C1 segment of cervical spinal cord (tissue), 14 donors: Measurements from ENCODE around the gene SAMD15.
"Not testable (repeated sequence)": the region's sequence is repeated elsewhere in the genome, so short reads cannot be mapped to it uniquely, and the experiment has no call there.

ENCODE experiments used
- DNase-seq, 14 donors: peaks; one replicate each; lab custom pipeline; 2025; lab: John Stamatoyannopoulos, UW

SAMD15 gene

DNA sequence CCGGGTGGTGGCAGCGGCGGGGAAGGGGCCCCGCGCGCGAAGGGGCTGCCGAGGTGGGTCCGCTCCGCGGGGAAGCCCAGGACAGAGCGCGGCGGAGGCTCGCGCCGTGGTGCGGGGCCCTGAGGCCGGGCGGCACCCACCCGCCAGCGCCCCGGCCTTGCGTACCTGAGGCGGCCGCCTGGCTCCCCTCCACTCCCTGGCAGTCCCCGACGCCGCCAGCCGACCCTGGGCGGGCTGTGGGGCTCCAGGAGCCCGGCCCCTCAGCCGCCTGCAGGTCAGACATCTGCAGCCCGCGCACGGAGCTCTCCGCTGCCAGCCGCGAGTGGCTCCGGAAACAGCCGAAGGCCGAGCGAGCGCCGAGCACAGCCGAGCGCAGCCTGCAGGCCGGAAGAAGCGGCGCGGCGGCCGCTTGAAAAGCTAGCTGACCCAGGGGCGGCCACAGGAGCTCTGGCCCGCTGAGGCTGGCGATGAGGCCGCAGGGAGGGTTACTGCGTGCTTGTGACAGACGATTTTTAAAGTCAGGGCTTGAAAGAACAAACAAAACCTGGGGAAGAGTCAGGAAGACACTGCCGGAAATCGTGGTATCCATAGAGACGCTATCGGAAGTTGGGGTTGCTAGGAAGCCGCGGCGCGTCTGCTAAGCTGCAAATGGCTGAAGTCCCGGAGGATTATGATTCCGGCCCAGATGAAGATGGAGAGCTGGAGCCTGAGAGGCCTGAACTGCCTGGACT lies at the start of gene SAMD15, which contains the start of gene TMED8:
Gene SAMD15 (plus strand): TSS at position 609 of the 731 bp plus-strand sequence. CDS start 40 bp downstream, at position 649.
Gene TMED8 (minus strand): TSS at position 324 of the 731 bp plus-strand sequence. CDS start 41 bp downstream, at position 283.
- peak; percentile 38 to 94 (median 87) for DNase-seq

DNA sequence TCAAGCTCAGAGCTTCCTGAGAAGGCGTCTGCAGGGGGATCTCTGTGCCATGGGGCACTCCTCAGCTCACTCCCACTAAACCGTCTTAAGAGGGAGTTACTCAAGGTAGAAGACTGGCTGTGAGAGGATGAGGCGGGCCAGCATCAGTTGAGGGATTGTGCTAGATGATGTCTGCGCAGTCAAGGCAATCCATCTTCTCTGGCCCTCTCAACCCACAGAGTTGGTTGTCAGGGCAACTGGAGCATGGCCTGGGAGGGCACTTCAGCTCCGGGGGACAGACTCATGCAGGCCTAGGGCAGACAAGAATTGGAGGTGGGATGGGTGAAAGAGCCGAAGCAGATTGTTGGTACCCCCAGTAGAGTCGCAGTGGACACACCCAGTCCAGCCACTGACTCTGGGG lies 47.3 kb upstream of the SAMD15 start:
- no peak for DNase-seq

DNA sequence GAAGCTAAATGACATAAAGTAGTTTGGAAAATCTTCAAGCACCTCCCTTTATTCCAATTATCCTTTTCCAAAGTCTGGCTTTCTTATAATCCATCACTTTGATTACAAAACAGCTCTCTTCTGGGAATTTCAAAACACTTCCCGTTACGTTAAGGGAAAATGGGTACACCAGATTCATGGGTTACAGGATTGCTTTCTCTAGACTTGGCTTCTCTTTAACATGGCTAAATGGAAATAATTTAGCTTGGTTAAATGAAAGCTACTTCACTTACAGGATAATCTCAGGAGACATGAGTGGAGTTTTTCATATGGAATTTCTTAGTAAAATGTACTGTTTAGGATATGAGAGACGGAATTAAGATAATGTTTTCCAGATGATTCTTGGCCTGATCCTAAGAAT lies 41.6 kb upstream of the SAMD15 start:
- DNase-seq, result no peak

DNA sequence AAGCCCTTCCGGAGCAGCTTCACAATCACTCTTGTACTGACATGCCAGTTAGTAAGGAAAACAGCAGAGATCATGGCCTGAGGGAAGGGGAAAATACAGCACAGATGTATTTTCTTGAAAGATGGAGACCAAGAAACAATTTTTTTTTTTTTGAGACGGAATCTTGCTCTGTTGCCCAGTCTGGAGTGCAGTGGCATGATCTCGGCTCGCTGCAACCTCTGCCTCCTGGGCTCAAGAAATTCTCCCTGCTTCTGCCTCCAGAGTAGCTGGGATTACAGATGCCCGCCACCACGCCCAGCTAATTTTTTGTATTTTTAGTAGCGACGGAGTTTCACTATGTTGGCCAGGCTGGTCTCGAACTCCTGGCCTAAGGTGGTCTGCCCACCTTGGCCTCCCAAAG lies 39.9 kb upstream of the SAMD15 start:
- not testable (repeated sequence) for DNase-seq

DNA sequence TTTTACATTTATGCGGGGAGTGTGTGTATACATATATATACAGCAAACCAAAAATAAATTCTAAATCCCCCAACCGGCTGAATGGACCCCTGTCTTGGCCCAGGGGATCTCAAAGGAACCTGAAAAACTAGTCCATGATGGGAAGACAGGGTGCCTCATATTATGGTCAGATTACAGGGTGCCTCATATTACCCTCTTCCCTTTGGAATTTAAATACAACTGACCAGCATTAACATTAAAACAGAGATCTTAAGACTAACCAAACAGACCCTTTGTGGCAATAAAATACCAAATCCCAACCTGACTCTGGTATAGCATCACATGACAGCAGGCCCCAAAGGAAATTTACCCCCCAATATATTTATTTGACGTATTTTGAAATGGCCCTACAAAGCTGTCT lies 39.3 kb upstream of the SAMD15 start:
- no peak for DNase-seq

DNA sequence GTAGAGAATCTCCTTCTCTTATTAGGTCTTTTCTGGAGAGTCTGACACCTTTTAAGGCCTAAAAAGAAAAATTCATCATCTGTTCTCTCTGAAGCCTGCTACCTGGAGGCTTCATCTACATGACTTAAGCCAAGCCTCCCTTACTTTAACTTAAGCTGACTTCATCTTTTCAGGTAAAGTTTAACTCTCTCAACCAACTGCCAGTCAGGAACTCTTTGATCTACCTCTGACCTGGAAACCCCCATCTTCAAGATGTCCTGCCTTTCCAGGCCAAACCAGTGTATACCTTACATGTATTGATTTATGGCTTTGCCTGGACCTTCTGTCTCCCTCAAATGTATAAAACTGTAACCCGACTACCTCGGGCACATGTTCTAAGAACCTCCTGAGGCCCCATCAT lies 38.9 kb upstream of the SAMD15 start:
- DNase-seq, result no peak

DNA sequence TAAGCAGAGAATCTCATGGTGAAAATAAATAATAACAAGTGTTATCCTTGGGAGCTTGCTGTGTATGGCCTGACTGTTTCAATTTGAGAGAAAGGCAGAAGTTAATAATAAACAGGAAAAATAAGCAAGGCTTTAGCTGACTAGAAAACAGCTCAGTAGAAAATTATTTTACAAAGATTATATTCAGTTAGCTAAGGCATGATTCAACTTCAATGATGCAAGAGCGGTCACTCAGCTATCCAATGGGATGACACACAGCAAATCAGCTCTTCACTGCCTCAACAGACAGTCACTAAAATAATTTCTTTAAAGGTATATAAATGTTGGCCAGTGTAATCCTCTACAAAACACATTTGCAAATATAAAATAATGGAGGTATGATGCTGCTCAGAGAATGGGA lies 37.8 kb upstream of the SAMD15 start:
- DNase-seq, result no peak

DNA sequence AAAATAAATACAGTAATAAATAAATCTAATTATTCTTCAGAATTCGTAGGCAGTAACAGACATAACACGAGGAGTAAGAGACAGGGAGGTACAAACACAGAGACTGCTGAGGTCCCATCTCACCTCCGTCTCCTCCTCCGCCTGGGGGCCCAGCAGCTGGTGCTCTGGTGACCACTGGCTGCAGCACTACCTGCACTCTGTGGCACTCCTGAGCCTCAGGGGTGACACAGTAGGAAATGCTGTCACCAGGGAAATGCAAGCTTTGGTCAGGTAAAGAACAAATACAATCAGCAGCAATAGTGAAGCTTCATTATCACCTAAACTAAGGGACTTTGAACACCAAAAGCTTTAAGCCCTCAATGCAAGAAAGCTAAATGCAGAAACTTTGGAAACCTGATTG lies 36.8 kb upstream of the SAMD15 start:
- DNase-seq, result no peak

DNA sequence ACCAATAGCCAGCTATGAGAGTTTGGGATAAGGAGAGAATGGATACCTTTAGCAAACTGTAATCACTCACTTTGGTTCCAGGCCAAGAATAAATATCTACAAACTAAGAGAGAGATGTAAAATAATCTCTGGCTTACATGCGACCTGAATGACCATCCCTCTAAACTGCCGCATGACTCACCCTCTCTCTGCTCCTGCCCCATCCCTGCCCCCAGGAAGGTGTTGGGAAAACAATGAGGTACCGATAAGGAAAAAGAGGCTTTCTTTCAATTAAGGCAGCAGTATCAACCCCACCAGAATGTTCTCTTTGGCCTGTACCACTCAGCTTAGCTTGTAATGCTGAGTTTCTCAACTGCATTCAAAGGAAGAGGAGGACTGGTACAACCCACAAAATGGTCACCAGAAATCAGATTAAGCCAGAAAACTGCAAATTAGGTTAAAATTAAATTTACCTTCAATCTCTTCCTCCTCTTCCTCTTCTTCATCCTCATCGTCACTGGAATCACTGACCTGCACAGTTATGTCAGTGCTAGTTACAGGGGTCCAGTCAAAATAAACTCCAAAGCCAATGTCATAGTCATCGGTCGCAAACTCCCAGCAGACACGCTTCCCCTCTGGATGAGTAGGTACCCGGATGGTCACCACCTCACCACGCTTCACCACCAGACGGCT lies 34.3 kb upstream of the SAMD15 start:
- no peak for DNase-seq

DNA sequence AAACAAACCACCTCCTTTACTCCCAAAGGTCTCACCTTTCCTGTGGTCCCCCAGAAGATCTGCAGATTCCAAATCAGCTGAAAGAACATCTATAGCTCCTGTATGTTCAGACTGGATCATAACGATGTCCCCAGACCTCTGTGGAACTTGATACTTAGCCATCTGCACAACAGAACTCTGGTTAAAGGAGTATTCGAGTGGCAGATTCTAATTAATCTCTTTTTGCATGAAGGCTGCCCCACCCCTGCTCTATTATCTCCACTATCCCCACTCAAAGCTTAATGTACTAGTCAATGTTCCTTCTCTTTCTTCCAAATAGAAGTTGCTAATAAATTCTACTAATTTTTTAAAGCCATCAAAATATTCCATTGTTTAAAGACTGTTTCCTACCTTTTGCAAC lies 33.5 kb upstream of the SAMD15 start:
- DNase-seq, result no peak

DNA sequence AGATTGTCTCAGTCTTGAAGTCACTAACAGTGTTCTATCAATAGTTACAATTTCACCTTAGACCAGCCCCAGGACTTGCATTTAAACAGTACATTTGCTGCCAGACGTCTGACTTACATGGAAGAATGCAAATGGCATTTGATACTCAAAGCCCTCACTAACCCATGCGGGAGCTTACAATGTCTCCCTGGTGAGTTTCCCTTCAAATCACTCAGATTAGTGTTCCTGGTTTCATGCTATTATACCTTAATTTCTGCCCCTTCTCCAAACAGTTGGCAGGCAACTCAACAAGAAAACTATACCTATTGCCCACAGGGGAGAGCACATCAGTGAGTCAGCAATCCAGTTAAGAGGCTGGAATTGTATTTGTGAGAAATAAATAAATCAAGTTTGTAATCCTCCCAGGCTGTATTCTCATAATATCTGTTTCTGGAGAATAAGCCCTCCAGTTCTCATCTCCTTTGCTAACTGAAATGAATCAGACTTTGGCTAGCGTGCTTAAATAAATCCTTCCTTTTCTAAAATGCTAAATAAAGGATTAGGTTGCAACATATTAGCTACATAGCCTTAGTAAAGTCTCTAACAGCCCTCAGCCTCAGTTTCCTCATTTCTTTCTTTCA lies 32.7 kb upstream of the SAMD15 start:
- DNase-seq, result no peak

DNA sequence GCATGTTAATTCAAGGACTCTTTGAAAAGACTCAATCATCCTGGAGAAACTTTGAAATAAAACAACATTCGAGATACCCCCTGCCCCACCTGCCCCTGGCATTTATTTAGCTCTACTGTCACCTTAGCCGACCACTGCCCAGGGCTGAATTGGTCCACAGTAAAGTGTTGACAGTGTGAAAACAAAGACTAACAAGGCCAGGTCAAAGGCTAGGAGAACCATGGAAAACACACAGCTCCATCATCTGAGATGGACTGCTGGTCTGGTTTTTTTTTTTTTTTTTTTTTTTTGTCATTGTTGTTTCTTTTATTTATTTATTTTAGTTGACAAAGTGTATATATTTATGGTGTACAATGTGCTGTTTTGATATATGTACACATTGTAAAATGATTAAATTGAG lies 30.7 kb upstream of the SAMD15 start:
- no peak for DNase-seq

DNA sequence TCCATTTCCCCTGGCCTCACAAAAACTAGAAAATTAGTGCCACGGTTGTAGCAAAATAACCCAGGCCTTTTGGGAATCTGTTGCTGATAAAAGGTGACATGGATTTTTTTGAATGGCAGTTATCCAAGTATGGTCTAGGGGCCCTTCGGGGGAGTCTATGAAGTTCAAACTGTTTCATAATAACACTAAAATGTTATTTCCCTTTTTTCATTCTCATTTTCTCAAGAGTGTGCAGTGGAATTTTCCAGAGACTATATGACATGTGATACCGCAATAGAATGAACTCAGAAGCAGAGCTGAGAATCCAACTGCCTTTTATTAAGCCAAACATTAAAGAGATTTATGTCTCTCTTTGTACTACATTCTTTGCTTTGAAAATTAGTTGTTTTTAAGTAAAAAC lies 29.4 kb upstream of the SAMD15 start:
- DNase-seq, result no peak

DNA sequence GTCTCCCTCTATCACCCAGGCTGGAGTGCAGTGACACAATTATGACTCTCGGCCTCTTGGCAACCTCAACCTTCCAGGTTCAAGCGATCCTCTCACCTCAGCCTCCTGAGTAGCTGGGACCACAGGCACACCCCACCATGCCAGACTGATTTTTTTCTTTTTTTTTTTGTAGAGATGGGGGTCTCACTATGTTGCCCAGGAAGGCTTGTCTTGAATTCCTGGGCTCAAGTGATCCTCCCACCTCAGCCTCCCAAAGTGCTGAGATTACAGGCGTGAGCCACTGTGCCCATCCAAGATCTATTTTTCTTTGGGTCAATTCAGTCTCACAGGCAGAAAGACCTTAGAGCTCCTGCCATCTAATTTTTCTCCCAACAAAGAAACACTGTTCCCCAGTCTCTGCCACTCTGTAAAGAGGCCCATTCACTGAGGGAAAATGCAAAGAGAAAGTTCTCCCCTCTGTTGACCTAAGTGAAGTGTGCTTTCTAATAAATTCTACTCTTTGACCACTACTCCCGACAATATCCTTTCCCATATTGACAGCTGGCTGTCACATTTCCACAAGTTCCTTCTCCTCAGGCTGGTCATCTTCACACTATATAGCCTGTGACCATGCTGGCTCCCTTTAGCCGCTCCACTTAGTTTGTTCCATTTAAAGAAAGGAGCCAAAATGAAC lies 23.6 kb upstream of the SAMD15 start:
- no peak for DNase-seq

DNA sequence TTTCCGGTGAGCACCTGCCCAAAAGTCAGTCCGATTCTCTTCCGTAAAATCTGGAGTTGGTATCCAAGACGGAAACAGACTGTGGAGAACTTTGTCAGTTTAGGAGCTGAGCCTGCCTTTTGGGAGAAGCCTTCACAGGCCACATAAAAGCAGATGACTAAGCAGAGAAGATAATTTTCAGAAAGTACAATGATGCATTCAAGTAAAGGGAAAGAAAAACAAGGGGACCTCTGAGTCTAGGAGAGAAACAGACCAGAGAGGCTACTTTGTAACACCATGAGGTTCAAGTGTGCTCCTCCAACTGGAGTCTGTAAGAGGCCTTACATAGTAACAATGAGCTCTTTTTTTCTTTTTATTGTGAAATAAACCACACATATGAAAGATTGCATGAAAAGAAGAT lies 21.4 kb upstream of the SAMD15 start:
- DNase-seq, result no peak

DNA sequence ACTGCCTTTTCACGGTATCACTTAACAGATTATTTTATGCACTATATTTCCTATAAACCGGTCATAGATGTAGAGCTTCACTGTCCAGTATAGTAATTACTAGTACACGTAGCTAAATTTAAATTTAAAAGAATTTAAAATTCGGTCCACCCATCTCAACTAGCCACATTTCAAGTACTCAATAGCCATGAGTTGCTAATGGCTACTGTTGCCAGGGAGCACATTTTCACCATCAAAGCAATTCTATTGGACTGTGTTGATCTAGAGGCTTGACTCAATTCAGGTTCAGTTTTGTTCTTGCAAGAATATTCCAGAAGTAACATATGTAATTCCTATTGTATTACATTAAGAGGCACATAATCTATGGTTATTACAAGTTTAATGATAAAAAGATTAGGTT lies 20.3 kb upstream of the SAMD15 start:
- no peak for DNase-seq

DNA sequence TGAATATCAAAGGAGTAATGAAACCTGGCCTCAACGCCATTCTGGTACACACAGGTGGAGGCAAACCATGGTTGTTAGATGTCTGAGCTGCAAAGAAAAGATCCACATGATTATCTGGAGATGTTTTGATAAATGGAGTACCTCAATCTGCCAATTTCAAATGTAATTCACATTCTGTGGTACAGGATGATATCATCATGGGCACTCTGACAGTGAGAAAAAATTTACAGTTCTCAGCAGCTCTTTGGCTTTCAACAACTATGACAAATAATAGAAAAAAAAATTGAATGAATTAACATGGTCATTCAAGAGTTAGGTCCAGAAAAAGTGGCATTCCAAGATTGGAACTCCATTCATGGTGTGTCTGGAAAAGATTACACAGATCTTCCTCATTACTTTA lies 17.6 kb upstream of the SAMD15 start:
- no peak for DNase-seq

DNA sequence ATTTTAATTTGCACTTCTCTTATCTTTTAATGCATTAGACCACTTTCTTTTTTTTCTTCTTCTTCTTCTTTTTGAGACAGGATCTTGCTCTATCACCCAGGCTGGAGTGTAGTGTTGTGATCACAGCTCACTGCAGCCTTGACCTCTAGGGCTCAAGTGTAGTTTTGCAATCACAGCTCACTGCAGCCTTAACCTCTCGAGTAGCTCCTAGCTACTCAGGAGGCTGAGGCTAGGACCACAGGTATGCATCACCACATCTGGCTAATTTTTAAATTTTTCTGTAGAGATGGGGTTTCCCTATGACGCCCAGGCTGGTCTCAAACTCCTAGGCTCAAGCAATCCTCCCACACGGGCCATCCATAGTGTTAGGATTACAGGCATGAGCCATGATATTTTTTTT lies 13.0 kb upstream of the SAMD15 start:
- no peak for DNase-seq

DNA sequence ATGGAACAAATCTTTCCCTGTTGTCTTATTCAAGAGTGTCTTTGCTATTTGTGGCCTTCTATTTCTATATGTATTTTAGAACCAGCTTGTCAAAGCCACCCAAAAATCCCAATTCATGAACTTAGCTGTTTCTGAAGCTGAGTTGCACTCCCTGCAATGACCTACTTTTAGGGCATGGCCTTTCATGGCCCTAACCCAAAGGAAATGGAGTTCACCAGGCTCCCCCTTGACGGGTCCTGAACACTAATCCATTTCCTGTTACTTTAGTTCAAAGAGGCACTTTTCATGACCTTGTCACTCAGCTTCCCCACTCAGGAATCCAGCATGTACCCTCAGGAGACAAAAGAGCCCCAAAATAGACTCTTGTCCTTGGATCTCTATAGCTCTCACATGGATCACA lies 7.9 kb upstream of the SAMD15 start:
- no peak for DNase-seq

DNA sequence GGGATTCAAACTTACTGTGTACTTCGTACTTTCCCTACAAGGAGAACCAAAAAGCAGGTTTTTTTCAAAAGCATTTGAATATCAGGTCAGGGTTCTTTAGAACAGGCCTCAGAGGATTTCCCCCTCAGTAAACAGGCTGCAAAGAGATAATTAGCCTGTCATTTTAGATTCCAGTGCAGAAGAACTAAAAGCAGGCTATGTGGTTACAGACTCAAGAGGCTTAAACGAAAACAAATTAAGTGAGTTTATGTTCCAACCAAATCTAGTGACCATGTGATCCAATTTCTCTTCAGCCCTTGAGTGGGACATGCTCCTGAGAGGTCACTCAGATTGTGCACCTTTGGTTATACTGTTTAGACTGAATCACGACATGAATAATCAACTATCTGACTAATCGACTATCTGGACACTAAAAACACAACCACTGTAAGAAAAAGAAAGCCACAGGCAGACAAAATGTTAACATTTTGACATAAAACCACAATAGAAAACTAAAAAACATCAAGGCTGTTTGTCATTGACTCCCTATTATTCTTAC lies 4.8 kb upstream of the SAMD15 start:
- no peak for DNase-seq

DNA sequence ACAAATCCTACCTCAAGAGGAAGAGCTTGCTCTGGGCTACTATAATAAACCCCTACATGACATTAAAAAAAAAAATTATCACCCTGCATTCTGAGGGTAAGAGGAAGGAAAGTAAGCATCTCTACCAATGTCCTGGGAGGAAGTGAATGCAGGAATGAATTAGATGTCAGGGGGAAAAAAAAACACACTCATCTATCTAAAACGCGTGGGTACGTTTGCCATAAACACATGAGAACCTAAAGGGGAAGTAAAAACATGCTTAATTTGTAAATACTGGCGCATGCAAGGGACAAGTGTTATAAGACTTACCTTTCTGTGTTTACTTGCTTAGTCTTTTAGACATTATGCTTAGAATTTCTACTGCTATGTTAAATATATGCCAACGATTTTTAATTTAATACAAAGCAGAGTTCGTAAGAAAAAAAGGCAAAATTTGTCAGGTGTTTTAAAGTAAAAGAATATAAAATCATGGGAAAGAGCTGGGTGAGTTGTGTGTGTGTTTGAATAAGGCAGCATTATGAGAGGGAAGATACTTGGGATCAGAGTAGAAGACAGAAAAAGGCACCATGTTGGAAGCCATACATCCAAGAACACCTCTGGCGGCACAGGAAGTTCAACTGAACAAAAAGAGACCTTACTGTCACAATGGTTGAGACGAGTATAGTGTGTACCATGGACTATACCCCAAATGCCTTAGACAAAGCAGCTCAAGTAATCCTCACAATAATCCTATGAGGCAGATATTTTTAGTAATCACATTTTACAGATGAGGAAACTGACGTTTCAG lies 1.8 kb upstream of the SAMD15 start:
- no peak for DNase-seq
